ENCODE measurements around the gene TSPAN3. TPM values are rescaled to one million over a fixed set of nuclear protein-coding genes. Genes with fewer than 3 reads are reported as not detected.

TSPAN3 gene
- total and polyA plus RNA-seq, 8 donors: 71.6 to 173 (median 89.2) TPM

DNA sequence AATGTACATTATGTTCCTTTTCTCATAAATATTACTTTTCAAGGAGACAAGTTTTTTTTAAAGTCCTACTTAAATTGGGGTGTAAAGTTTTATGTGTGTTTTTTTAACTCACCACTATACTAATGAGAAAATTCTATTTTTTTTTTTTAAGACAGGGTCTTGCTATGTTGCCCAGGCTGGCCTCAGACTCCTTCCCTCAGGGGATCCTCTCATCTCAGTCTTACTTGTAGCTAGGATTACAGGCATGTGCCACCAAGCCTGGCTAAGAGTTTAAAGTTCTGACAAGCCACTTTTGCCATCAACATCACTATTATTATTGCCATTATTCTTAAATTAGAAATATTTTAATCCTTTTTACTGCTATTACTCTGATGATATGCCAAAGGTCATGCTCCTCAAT is 7.7 kb downstream of the TSPAN3 start:
- no peak for ATAC-seq

DNA sequence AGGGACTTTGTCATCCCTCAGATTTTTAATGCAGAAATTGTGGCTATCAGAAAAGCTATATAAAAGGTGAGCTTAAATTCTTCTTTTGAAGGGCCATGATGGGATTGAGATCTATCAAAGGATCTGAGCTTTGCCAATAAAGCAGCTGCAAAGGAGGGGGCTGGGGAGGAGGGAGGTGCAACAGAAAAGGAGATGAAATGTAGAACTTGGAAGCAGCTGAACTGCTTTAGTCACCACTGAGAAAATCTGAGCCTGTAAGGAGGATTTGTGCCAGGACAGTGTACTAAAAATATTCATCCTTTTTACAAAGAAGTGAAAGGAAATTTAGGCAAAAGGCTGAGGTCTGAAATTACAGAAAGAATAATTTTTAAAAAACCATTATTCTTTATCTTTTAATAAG is 10.4 kb downstream of the TSPAN3 start:
- H3K36me3 ChIP-seq: no peaks in the 10 kb centered on the region
- no peaks in the 10 kb centered on the region for H3K27me3 ChIP-seq
- no peak overlapping the region for H3K4me3 ChIP-seq
- TF ChIP-seq, protein P1, sequence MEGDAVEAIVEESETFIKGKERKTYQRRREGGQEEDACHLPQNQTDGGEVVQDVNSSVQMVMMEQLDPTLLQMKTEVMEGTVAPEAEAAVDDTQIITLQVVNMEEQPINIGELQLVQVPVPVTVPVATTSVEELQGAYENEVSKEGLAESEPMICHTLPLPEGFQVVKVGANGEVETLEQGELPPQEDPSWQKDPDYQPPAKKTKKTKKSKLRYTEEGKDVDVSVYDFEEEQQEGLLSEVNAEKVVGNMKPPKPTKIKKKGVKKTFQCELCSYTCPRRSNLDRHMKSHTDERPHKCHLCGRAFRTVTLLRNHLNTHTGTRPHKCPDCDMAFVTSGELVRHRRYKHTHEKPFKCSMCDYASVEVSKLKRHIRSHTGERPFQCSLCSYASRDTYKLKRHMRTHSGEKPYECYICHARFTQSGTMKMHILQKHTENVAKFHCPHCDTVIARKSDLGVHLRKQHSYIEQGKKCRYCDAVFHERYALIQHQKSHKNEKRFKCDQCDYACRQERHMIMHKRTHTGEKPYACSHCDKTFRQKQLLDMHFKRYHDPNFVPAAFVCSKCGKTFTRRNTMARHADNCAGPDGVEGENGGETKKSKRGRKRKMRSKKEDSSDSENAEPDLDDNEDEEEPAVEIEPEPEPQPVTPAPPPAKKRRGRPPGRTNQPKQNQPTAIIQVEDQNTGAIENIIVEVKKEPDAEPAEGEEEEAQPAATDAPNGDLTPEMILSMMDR (IDR thresholded peaks at IDR 0.05): no peak
- peaks cover 34 to 38% (median 37%) of the 10 kb centered on the region in 3 donors for H3K4me1 ChIP-seq
- no peaks in the 10 kb centered on the region for H3K9me3 ChIP-seq
- peak in 3 of 4 donors; percentile 40 to 51 (median 49) for ATAC-seq
- intact Hi-C loops (cut with DNase I): no loop called here
- FAIRE-seq: no peak
- no peak for DNase-seq
- no peak overlapping the region for H3K27ac ChIP-seq

More for the DNA sequence above, 7.7 kb downstream of the TSPAN3 start:
- H3K36me3 ChIP-seq: no peaks in the 10 kb centered on the region
- no peak overlapping the region for H3K4me3 ChIP-seq
- H3K27ac ChIP-seq: no peak overlapping the region
- DNase-seq: no peak
- H3K4me1 ChIP-seq: peaks cover 48 to 63% (median 58%) of the 10 kb centered on the region in 3 donors
- intact Hi-C loops (cut with DNase I): no loop called here
- no peaks in the 10 kb centered on the region for H3K27me3 ChIP-seq
- TF ChIP-seq, protein P1 (IDR thresholded peaks at IDR 0.05): no peak
- H3K9me3 ChIP-seq: no peaks in the 10 kb centered on the region
- no peak for FAIRE-seq

GRCh38 chr15:77059786-77060361 is 11.0 kb downstream of the TSPAN3 start:
- no peak for FAIRE-seq
- Histone ChIP-seq H3K27ac (no peak overlapping the region), H3K36me3 (no peaks in the 10 kb centered on the region), H3K27me3 (no peaks in the 10 kb centered on the region), H3K4me1 (peaks cover 34 to 39% (median 37%) of the 10 kb centered on the region in 3 donors), H3K9me3 (no peaks in the 10 kb centered on the region), H3K4me3 (no peak overlapping the region)
- WGBS, 2 donors: 37 to 47% methylated on average over 2 of the region's 2 CpGs
- no peak for DNase-seq
- TF ChIP-seq, protein P1 (IDR thresholded peaks at IDR 0.05): no peak
- ATAC-seq: no peak
- intact Hi-C loops (cut with DNase I): no loop called here

- H3K4me1 ChIP-seq: peaks cover 24 to 28% (median 26%) of the 10 kb centered on the region in 3 donors
- no peak overlapping the region for H3K4me3 ChIP-seq
- DNase-seq: no peak
- intact Hi-C loops (cut with DNase I): no loop called here
- TF ChIP-seq, protein P1 (IDR thresholded peaks at IDR 0.05): no peak
- no peak for FAIRE-seq
- no peak overlapping the region for H3K27ac ChIP-seq
- no peaks in the 10 kb centered on the region for H3K36me3 ChIP-seq
- H3K27me3 ChIP-seq: no peaks in the 10 kb centered on the region
- ATAC-seq: no peak
- WGBS, 2 donors: 77 to 82% methylated on average over 4 of the region's 4 CpGs
- no peaks in the 10 kb centered on the region for H3K9me3 ChIP-seq
Measured at GRCh38 chr15:77058468-77058867, 12.4 kb downstream of the TSPAN3 start.

DNA sequence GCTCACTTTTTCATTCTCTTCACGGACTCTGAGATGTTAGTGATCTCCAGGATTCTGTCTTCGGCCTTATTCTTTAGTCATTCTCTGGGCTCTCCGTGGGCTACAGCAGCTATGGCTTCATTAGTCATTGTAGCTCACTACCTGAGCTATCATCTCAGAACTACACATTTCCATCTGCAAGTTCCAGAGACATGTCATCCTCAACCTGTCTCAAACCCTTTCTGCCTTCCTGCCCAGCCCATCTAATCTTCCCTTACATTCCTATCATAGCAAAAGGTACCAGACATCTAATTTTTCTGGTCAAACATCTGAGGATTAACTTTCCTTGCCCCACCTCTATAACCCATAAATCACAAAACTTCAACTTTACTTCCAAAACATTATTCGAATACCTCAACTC is 13.2 kb downstream of the TSPAN3 start:
- ATAC-seq (no peak), DNase-seq (no peak), FAIRE-seq (no peak)
- H3K36me3 ChIP-seq: peaks cover 0 to 2% (median 0%) of the 10 kb centered on the region in 3 donors
- H3K4me1 ChIP-seq: peaks cover 22 to 25% (median 24%) of the 10 kb centered on the region in 3 donors
- H3K27me3 ChIP-seq: no peaks in the 10 kb centered on the region
- TF ChIP-seq, protein P1 (IDR thresholded peaks at IDR 0.05): no peak
- intact Hi-C loops (cut with DNase I): no loop called here
- 88% methylated on average over 4 of the region's 4 CpGs for WGBS, 2 donors
- no peak overlapping the region for H3K4me3 ChIP-seq
- H3K27ac ChIP-seq: no peak overlapping the region
- no peaks in the 10 kb centered on the region for H3K9me3 ChIP-seq

Data from pancreas (tissue), 10 donors.